Measurements from ENCODE around the gene TBC1D14. TPM values are rescaled to one million over a fixed set of nuclear protein-coding genes. Genes with fewer than 3 reads are reported as not detected.
"Not testable (repeated sequence)": the region's sequence is repeated elsewhere in the genome, so short reads cannot be mapped to it uniquely, and the experiment has no call there.

The TBC1D14 gene
- total RNA-seq, 4 donors from 2014 or later = 44.8 to 67.7 (median 55.7) TPM

DNA sequence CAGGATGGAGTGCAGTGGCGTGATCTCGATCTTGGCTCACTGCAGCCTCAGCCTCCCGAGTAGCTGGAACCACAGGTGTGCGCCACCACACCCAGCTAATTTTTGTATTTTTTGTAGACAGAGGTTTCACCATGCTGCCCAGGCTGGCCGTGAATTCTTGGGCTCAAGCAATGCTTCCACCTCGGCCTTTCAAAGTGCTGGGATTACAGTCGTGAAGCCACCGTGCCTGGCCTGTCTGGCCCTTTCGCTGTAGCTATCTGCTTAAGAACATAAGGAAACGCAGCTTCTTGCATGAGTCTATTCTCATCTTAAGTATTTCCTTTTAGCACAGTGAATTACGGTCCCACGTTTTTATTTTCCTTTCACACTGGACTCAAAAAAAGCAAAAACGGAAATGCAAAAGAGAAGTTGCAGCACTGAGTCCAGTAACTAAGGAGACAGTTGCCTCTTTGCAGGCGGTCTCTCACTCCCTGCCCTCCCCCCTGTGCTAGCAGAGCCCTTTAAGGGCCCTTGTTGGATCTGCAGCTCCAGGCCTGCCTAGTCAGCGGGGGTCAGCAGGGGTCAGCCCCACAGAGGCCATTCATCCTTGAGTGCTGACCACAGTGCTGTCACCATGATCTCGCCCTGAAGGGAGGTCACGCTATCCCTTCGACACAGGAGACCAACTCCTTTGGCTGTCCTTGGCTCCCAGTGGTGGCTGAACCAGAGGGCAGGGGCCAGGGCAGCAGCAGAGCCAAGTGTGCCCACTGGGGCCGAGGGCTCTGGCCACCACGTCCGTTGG lies 21.8 kb upstream of the TBC1D14 start:
- no peak overlapping the region for H3K27ac ChIP-seq
- H3K36me3 ChIP-seq = peaks cover 0 to 7% (median 0%) of the 10 kb centered on the region in 3 donors
- H3K9me3 ChIP-seq = no peaks in the 10 kb centered on the region
- no peaks in the 10 kb centered on the region for H3K27me3 ChIP-seq
- DNase-seq = peak in 1 of 3 donors; percentile 46
- H3K4me1 ChIP-seq = peaks cover 0 to 15% (median 6%) of the 10 kb centered on the region in 4 donors
- no peak overlapping the region for H3K4me3 ChIP-seq
- no peak for TF ChIP-seq POLR2A (IDR thresholded peaks at IDR 0.05)
- TF ChIP-seq, protein P1, sequence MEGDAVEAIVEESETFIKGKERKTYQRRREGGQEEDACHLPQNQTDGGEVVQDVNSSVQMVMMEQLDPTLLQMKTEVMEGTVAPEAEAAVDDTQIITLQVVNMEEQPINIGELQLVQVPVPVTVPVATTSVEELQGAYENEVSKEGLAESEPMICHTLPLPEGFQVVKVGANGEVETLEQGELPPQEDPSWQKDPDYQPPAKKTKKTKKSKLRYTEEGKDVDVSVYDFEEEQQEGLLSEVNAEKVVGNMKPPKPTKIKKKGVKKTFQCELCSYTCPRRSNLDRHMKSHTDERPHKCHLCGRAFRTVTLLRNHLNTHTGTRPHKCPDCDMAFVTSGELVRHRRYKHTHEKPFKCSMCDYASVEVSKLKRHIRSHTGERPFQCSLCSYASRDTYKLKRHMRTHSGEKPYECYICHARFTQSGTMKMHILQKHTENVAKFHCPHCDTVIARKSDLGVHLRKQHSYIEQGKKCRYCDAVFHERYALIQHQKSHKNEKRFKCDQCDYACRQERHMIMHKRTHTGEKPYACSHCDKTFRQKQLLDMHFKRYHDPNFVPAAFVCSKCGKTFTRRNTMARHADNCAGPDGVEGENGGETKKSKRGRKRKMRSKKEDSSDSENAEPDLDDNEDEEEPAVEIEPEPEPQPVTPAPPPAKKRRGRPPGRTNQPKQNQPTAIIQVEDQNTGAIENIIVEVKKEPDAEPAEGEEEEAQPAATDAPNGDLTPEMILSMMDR (IDR thresholded peaks at IDR 0.05) = no peak

DNA sequence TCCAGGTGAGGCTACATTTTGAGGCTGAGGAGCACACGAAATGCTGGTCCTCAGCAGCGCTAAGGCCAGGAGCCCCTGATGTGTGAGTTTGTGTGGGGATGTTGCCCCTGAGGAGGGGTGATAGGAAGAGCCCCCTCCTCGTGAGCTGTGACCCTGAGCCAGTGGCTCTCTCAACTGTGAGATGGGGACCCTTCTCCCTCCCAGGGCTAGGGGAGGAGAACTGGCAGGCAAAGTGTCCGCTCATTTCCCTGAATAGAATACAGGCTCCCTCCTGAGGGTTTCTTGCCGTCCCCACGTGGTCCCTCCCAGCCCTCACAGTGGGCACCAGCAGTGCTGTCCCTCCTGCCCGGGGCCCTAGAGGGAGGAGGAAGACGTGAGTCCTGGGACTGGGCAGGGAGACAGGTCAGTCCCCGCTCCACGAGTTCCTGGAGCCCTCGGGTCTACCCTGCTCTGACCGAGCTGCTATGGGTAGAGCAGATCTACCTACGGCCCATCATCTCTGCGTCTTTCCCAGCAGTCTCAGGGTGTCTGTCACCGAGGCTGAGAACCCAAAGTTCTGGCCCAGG lies 21.0 kb upstream of the TBC1D14 start:
- no peaks in the 10 kb centered on the region for H3K27me3 ChIP-seq
- no peaks in the 10 kb centered on the region for H3K9me3 ChIP-seq
- peak in 1 of 3 donors; percentile 34 for DNase-seq
- H3K36me3 ChIP-seq = no peaks in the 10 kb centered on the region
- peaks cover 0 to 22% (median 7%) of the 10 kb centered on the region in 4 donors for H3K4me1 ChIP-seq
- H3K4me3 ChIP-seq = no peak overlapping the region
- no peak overlapping the region for H3K27ac ChIP-seq
- TF ChIP-seq, protein P1 (IDR thresholded peaks at IDR 0.05) = no peak
- no peak for TF ChIP-seq POLR2A (IDR thresholded peaks at IDR 0.05)

DNA sequence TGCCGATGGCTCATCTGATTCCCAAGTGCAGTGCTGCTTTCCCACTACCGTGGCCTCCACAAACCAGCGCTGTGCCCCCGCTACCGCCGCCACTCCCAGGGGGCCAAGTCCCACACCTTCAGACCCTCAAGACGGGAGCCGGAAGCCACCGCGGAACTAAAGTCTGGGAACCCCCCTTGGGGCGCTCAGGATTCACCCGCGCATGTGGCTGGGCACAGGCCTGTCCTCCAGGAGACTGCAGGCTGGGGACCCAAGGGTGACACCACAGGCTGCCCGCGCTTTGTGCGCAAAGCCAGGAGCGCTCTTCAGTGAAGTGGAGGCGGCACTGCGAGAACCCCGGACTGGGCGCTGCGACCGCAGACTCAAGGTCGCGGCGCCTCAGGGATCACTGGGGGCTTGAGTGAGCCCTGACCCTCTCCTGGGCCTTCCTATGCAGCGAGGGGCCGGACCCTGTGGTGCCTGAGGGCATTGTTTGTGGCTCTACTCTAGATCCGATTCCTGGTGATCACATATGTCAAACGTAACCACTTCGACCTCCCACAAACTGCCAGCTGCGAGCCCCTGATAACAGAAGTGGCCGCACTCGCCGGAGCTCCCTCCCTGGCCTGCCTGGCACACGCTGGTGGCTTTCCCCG lies 20.4 kb upstream of the TBC1D14 start:
- DNase-seq = peak in 1 of 3 donors; percentile 38
- H3K4me1 ChIP-seq = peaks cover 0 to 27% (median 7%) of the 10 kb centered on the region in 4 donors
- TF ChIP-seq, protein P1 (IDR thresholded peaks at IDR 0.05) = no peak
- TF ChIP-seq POLR2A (IDR thresholded peaks at IDR 0.05) = no peak

DNA sequence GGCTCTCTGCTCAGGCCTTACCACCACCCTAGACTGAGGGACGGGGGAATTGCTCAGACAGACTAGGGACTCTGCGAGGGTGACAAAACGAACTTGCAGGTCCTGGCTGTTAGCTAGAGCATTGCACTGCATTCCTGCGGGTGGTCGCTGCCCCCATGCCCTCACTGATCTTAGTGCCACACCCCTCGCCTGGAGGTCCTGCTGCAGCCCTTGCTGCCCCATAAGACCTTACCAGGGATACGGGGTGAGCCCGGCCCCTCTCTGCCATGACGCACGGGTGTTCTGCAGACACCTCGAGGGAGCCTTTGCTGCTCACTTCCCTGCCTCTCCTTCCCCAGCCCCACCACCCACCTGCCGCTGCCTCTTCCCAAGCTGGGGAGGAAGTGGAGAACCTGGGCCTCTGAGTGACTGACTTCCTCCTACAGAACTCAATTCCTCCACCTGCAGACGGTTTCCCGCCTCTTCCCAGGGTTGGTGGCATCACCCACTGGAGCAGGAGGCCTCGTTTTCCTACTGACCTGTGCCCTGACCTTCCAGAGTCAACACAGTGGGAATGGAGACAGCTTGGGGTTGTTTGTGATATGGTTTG lies 19.8 kb upstream of the TBC1D14 start:
- DNase-seq = peak in 1 of 3 donors; percentile 44
- H3K36me3 ChIP-seq = no peaks in the 10 kb centered on the region

More for the DNA sequence above, 20.4 kb upstream of the TBC1D14 start:
- Histone ChIP-seq H3K4me3 (no peak overlapping the region), H3K36me3 (no peaks in the 10 kb centered on the region), H3K27me3 (no peaks in the 10 kb centered on the region), H3K27ac (no peak overlapping the region), H3K9me3 (no peaks in the 10 kb centered on the region)

DNA sequence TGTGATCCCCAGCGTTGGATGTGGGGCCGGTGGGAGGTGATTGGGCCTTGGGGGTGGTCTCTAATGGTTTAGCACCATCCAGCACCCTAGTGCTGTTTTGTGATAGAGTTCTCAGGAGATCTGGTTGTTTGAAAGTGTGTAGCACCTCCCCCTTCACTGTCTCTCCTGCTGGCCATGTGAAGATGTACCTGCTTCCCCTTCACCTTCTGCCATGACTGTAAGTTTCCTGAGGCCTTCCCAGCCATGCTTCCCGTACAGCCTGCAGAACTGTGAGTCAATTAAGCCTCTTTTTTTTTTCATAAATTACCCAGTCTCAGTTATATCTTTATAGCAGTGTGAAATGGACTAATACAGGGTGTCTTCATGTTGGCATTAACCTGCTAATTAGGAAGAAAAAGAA lies 19.3 kb upstream of the TBC1D14 start:
- H3K27me3 ChIP-seq = no peaks in the 10 kb centered on the region
- no peaks in the 10 kb centered on the region for H3K36me3 ChIP-seq
- H3K4me1 ChIP-seq = peaks cover 0 to 29% (median 7%) of the 10 kb centered on the region in 4 donors
- no peak for TF ChIP-seq POLR2A (IDR thresholded peaks at IDR 0.05)
- TF ChIP-seq, protein P1 (IDR thresholded peaks at IDR 0.05) = no peak
- H3K4me3 ChIP-seq = no peak overlapping the region
- no peaks in the 10 kb centered on the region for H3K9me3 ChIP-seq
- H3K27ac ChIP-seq = no peak overlapping the region
- DNase-seq = no peak

More for the DNA sequence above, 19.8 kb upstream of the TBC1D14 start:
- no peak for TF ChIP-seq POLR2A (IDR thresholded peaks at IDR 0.05)
- TF ChIP-seq, protein P1 (IDR thresholded peaks at IDR 0.05) = no peak
- no peak overlapping the region for H3K4me3 ChIP-seq
- no peaks in the 10 kb centered on the region for H3K27me3 ChIP-seq
- peaks cover 0 to 29% (median 7%) of the 10 kb centered on the region in 4 donors for H3K4me1 ChIP-seq
- H3K27ac ChIP-seq = no peak overlapping the region
- H3K9me3 ChIP-seq = no peaks in the 10 kb centered on the region

DNA sequence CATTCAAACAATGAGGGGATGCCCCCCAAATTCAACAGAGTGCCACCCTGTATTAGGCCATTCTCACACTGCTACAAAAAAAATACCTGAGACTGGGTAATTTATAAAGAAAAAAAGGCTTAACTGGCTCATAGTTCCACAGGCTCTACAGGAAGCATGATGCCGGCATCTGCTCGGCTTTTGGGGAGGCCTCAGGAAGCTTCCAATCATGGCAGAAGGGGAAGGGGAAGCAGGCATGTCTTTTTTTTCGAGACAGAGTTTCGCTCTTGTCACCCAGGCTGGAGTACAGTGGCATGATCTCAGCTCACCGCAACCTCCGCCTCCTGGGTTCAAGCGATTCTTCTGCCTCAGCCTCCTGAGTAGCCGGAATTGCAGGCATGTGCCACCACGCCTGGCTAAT lies 18.7 kb upstream of the TBC1D14 start:
- peak overlapping the region in 2 of 4 donors; percentile 75 to 84 for H3K27ac ChIP-seq

More for the DNA sequence above, 18.7 kb upstream of the TBC1D14 start:
- H3K4me3 ChIP-seq, H3K27me3 ChIP-seq, H3K9me3 ChIP-seq, H3K36me3 ChIP-seq, DNase-seq: not testable (repeated sequence)
- peaks cover 0 to 27% (median 7%) of the 10 kb centered on the region in 4 donors for H3K4me1 ChIP-seq
